Kidney epithelial cell (primary cell): ENCODE results near the gene ANO3. TPM values are rescaled to one million over a fixed set of nuclear protein-coding genes. Genes with fewer than 3 reads are reported as not detected.

ENCODE experiments used
- DNase-seq: peaks from one replicate; pipeline ENCODE4 v3.0.0-alpha.2; 2010; ENCODE audit warnings: low read depth
- H3K27me3 ChIP-seq: 2 replicates; pipeline ENCODE4 v1.6.0; 2011; ENCODE audit warnings: low read length; ENCODE audit not compliant: control insufficient read depth, insufficient read depth
- H3K36me3 ChIP-seq: 2 replicates; pipeline ENCODE4 v1.5.1; 2011; ENCODE audit warnings: low read length; ENCODE audit not compliant: control insufficient read depth, insufficient read depth
- H3K4me3 ChIP-seq: 2 replicates; pipeline ENCODE4 v1.5.1; 2011; ENCODE audit warnings: low read depth, mild to moderate bottlenecking, control low read depth, low read length
- CTCF ChIP-seq: IDR thresholded peaks from 2 replicates; pipeline ENCODE4 v1.5.1; 2011; ENCODE audit warnings: mild to moderate bottlenecking, moderate library complexity, low read length, control low read depth, inconsistent platforms; ENCODE audit not compliant: insufficient read depth, poor library complexity, severe bottlenecking
- total RNA-seq: library from RNA; depleted of rRNA; stranded (reverse); fragments of >200 nt; gene quantifications from 2 replicates; pipeline ENCODE4 v1.2.3, GENCODE V29; 2015

Gene ANO3
- total RNA-seq, 1 donor from 2014 or later: not detected

- Histone ChIP-seq H3K27me3 (no peaks in the 10 kb centered on the region), H3K4me3 (no peak overlapping the region), H3K36me3 (no peaks in the 10 kb centered on the region)
- DNase-seq: no peak
- TF ChIP-seq CTCF: no peak
Measured at GRCh38 chr11:26365284-26365683, 33.4 kb downstream of the ANO3 start.

- Histone ChIP-seq H3K36me3 (no peaks in the 10 kb centered on the region), H3K4me3 (no peak overlapping the region), H3K27me3 (no peaks in the 10 kb centered on the region)
- TF ChIP-seq CTCF: no peak
- DNase-seq: no peak
Measured at GRCh38 chr11:26377619-26378018, 45.7 kb downstream of the ANO3 start.

GRCh38 chr11:26399336-26399735 lies 67.4 kb downstream of the ANO3 start:
- Histone ChIP-seq H3K4me3 (no peak overlapping the region), H3K27me3 (no peaks in the 10 kb centered on the region), H3K36me3 (no peaks in the 10 kb centered on the region)
- no peak for DNase-seq
- no peak for TF ChIP-seq CTCF

- Histone ChIP-seq H3K36me3 (no peaks in the 10 kb centered on the region), H3K4me3 (no peak overlapping the region), H3K27me3 (no peaks in the 10 kb centered on the region)
- TF ChIP-seq CTCF: no peak
- DNase-seq: no peak
Measured at GRCh38 chr11:26410706-26411366, 78.9 kb downstream of the ANO3 start.

GRCh38 chr11:26412955-26413354 lies 81.0 kb downstream of the ANO3 start:
- TF ChIP-seq CTCF: no peak
- Histone ChIP-seq H3K36me3 (no peaks in the 10 kb centered on the region), H3K27me3 (no peaks in the 10 kb centered on the region), H3K4me3 (no peak overlapping the region)
- DNase-seq: no peak

GRCh38 chr11:26418386-26418912 lies 86.5 kb downstream of the ANO3 start:
- no peak overlapping the region for H3K4me3 ChIP-seq
- no peaks in the 10 kb centered on the region for H3K27me3 ChIP-seq
- H3K36me3 ChIP-seq: no peaks in the 10 kb centered on the region
- TF ChIP-seq CTCF: no peak
- no peak for DNase-seq
